ENCODE data around the gene B9D1. TPM values are rescaled to one million over a fixed set of nuclear protein-coding genes. Genes with fewer than 3 reads are reported as not detected.

B9D1 gene
- total RNA-seq, 1 donor from 2014 or later, result 25.9 TPM

DNA sequence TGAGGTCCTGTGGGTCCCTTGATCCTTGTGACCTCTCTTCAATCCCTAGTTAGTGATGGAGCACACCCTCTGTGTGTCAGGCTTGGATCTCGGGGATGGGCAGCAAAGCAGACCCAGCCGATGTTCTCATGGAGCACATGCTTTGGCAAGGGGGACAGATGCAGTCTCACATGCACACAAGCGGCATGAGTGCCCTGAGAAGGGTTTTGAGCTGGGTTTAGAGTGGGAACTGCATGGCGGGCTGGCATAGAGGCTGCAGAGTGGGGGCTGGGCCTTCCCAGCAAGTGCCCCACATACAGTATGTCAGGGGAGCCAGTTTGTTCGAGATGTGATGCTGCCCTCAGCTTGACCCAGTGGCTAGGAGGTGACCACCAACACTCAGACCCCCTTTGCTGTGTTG is 41.6 kb downstream of the B9D1 start:
- DNase-seq (ENCODE audit: low read depth), result no peak

GRCh38 chr17:19319771-19320505 is 42.6 kb downstream of the B9D1 start:
- DNase-seq (ENCODE audit: low read depth), result no peak

DNA sequence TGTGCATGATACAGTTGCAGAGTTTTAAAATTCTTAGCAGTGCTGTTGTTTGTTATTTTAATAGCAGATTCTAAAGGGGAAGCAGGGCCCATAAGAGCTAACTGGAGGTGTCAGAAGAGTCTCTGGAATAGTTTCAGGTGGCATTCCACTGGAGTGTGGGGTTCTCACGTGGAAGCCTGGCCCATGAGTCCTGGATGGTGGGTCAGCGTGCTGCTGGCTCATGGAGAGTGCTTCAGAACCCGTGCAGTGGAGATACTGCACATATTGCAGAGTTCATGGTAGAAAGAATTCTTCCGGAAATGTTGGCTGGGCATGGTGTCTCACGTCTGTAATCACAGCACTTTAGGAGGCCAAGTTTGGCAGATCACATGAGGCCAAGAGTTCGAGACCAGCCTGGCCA is 43.9 kb downstream of the B9D1 start:
- no peak for DNase-seq (ENCODE audit: low read depth)

- DNase-seq (ENCODE audit: low read depth), result peak; percentile 89
These were observed 45.0 kb downstream of the B9D1 start for GRCh38 chr17:19317359-19318095.

DNA sequence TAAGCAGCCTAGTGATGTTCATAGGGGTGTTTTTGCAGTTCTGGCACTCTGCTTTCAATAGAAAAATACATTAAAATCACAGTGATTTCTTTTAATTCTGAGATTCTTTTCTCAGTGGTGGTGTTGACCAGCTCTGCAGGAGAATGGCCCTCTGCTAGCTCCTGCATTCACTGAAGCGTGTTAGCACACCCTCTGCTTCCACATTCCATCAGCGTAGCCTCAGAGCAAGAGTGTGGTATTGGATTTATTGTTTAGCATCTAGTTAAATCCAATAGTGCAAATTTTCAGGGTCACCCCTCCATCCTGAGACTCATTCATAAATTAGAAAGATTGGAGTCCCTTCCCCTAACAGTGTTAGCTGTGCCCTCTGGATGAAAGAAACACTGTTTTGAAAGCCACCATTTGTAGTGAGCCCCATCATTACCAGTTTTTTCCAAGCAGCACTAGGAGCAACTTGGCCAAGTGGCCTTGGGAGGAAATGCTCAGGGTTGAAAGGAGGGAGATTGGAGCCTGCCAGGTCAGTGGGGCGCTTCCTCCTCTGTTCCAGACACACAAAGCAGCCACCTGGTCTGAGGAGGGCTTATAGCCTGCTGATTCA is 45.7 kb downstream of the B9D1 start:
- peak; percentile 83 for DNase-seq (ENCODE audit: low read depth)

DNA sequence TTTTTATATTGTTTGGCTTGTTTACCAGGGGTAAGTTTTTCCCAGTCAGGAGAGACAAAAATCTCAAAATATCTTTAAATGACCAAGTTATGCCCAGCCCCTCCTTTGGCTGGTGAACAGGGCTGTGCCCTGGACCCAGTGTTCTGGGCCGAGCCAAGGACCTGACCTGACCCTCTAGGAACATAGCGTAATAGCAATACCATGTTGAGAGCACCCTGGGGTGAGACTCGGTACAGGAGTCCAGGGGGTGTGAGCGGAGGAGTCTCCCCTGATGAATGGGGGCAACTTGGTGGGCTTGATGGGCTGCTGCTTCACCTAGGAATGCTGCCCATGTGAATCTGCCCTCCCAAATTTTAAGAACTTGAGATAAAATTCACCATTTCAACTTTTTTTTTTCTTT is 47.4 kb downstream of the B9D1 start:
- DNase-seq (ENCODE audit: low read depth), result no peak

DNA sequence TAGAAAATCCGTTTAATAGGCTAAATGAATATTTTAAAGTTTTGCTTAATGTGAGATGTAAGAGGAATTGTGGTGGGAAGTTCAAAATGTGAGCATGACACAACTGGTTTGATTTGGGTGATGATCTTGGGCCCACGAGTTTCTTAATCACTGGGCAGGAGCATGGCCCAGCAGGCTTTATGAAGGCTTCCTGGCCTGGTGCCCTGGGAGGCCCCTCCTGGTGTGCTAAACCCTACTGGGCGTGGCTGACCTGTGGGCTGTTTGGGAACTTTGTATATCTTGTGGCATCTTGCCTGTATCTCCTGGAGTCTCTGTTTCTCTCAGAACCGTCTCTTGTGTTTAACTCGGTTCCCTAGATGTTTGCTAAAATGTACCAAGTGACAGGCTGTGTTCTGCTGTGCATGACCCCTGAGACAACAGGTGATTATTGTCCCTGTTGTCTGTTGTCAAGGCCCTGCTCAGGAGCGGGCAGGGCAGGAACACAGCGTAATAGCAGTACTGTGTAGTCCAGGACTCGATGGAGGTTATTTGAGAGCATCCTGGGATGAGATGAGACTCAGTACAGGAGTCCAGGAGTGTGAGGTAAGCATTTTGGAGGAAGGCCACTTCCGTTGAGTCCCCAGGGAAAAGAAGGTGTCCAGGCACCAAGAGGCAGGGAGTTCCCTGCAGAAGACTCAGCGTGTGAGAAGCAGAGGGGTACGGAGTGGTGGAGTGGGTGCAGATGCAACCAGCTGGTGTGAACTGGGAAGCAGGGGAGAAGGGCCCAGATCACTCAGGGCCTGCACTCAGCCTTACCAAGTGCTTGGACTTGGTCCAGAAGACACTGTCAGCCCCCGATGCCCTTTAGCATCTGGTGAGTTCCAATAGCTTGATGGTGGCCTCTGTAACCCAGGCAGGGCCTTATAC is 48.5 kb downstream of the B9D1 start:
- peak; percentile 33 for DNase-seq (ENCODE audit: low read depth)

DNA sequence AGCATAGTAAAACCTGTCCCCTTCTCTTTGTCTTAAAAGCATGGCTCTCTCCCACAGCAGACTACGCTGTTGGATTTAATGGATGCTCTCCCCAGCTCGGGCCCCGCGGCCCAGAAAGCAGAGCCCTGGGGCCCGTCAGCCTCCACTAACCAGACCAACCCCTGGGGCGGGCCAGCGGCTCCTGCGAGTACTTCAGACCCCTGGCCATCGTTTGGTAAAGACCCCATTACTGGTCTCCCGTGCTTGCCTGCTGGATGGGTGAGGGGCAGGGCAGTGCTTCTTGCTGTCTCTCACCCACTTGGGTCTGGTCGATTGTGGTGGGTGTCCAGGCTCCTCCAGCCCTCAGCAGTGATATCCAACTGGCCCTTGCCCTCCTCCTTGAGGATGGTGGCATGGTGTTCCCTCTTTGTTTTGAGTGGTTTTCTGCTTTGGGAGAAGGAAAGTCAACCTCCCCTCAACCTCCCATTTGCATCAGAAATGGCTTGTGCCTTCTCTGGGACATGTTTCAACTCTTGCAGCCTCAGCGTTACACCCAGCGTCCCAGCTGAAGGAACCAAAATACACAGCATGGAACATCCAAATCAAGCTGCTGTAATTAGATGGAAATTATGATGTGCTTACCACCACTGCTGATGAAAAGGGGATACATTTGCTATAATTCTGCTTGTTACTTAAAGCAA is 49.3 kb downstream of the B9D1 start:
- DNase-seq (ENCODE audit: low read depth), result no peak

DNA sequence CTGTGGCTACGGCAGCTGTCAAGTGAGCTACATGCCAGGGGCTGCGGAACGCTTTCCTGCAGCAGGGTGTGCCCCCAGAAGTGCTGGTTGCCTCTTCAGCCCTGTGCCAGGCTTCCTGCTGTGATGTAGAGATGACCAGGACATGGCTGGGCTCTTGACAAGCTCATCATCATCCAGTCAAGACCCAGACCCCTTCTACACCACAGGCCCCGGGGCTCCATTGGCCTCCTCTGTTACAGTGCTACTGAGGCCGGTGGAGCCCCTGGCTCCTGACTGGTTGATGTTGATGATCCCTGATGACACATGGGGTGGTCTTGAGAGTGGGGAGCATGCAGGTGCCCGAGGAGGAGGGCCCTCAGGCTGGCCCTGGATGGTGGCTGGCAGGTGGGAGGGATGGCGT is 50.1 kb downstream of the B9D1 start:
- DNase-seq (ENCODE audit: low read depth), result no peak

GRCh38 chr17:19311421-19312215 is 50.9 kb downstream of the B9D1 start:
- no peak for DNase-seq (ENCODE audit: low read depth)

DNA sequence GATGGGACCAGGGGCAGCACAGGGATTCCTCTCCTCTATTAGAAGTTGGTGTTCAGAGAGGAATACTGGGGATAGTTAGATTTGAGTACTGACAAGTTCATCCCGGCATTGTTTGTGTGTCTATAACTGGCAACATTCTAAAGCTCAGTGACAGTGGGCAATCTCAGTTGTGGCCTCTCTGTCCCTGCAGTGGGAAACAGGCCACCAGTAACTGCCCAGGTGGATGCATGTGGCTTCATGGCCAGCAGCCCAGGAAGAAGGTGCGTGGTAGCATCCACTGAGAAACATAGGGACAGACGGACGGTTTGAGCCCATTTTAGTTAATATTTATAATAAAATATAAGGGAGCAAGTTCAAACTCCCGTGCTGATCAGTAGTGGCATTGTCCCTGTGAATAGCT is 51.5 kb downstream of the B9D1 start:
- DNase-seq (ENCODE audit: low read depth), result no peak

DNA sequence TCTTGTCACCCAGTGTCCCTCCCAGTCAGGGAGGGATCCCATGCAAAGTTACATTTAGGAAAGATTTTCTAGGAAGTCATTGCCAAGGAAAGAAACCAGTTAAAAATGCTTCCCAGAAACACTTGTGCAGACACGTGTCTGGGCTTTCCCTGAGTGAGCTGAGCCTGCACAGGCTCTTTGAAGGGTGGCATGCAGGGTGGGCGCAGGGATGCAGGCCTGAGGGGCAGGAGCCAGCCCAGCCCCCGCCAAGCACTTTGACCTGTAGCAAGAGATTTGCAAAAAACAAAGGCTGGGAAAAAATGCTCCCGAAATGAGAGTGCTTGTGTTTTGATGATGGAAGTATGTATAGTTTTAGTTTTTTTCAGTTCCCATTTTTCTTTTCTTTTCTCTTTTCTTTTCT is 52.4 kb downstream of the B9D1 start:
- no peak for DNase-seq (ENCODE audit: low read depth)

GRCh38 chr17:19309701-19310100 is 52.8 kb downstream of the B9D1 start:
- DNase-seq (ENCODE audit: low read depth), result no peak

DNA sequence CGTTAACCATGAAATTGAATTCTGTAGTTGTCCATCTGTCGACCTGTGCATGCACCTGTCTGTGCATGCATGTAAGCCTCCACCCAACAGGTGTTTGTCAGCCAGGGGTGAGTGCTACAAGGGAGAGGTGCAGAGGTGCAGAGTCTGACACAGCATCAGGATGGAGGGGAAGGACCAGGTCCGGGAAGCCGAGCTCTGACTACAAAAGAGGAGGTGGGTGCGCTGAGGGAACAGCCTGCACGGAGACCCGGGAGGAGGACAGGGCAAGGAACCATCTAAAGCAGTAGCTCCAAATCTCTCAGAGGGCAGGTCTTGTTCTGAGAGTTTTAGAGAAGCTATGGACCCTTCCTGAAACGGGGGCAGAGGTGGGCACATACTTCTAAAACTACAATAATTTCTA is 54.1 kb downstream of the B9D1 start:
- no peak for DNase-seq (ENCODE audit: low read depth)

DNA sequence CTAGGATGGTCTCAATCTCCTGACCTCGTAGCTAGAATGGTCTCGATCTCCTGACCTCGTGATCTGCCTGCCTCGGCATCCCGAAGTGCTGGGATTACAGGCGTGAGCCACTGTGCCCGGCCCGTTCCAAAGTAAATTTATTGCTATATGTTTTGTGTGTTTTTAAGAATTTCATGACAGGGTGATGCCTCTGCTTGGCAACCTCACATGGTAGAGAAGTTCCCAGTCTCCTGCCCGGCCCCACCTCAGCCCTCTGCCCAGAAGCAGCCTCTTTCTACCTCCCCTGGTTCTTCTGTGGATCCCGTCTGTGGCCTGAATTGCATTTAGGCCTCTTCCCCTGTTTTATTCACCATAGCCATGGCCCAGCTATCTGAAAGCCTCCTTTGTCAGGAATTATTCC is 55.0 kb downstream of the B9D1 start:
- DNase-seq (ENCODE audit: low read depth), result no peak

DNA sequence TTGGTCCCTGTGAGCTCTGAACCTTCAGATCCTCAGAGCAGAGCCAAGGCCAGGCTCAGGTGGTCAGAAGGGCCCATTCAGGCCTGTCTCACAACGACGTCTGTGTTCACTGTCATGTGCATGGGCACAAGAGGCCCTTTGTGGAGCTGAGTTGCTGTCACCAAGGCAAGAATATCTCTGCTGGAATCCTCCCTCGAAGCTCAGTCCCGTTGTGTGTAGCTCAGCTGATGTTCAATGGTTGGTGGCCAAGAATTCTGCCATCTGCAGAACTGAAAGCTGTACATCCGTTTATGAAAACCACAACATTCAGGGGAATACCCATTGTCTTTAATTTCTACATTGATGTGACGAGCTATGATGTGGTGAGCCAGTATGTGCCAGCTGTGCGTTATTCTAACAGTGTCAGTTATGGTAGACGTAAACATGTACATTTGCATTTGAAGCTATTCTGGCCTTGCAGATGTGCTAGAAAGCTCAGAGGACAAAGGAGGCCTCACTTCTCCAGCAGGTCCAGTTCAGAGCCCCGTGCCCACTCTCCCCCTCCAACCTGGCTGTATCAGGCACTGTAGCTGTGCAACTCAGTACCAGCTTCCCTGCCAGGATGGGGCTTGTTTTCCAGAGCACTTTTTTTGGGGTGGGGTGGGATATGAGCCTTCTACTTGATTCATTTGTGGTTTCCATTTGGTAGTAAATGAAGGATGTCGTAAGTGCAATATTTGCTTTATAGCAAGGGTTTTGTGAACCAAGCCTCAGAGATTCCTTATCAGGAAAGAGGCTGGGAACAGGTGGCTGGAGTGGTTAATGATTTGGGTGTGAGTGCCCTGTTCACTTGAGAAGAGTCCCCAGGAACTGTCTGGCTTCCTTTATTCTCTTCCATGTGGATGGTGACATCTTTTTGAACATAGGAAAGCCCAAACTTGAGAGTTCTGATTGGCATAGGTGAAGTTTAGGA is 56.1 kb downstream of the B9D1 start:
- no peak for DNase-seq (ENCODE audit: low read depth)

DNA sequence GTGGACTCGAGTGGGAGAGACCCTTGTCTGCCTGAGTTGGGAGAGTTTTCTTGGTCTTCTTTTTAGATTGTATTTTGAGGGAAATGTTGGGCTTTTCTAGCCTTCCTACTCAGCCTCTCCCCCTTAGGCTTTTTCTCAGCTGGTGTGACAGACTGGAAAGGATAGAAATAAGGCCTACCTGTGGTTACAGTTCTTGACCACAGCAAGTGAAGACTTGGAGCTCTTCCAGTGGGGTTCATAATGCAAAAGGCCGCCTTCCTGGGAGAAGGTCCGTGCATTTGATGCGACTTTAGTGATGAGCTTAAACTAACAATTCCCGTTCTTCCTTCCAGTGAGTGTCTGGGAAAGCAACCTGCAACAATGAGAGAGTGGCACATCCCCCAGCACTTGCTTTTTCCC is 56.8 kb downstream of the B9D1 start:
- DNase-seq (ENCODE audit: low read depth), result no peak

GRCh38 chr17:19305256-19305655 is 57.3 kb downstream of the B9D1 start:
- DNase-seq (ENCODE audit: low read depth), result no peak

DNA sequence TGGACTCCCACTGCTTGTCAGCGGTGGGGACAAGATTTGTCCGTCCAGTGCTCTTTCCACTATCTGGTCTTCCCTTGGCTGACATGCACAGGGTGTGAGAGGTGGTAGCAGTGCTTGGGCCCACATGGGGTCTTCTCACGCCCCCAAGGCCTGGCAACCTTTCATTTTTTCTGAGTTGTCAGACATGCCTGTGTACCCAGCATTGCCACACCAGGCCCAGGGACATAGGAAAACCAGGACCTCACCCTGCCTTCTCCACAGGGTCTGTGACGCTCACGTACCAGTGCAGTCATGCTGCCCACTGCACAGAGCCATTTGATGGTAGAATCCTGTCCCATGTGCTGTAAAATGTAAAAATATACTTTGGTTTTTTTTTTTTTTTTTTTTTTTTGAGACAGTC is 57.8 kb downstream of the B9D1 start:
- DNase-seq (ENCODE audit: low read depth), result no peak

DNA sequence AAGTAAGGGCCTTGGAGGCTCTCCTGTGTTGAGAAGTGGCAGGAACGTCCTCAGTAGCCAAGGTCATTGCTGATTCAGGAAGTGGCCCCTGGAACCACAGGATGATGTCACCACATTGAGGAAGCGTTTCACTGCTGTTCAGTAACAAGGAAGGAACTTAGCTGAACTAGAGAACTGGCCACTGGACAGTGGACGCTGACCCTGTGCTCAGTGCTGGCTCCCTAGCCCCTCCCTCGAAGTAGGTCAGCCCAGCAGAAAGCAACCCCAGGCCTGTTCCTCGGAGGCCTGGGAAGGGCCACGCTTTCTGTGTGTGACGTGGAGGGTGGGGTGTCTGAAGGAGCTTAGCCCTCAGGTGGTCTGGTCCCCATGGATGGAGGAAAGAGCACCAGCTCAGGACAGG is 58.3 kb downstream of the B9D1 start:
- peak; percentile 83 for DNase-seq (ENCODE audit: low read depth)

All from renal cortical epithelial cell (primary cell).